B cell (primary cell): ENCODE results near the gene RMI2. TPM values are rescaled to one million over a fixed set of nuclear protein-coding genes. Genes with fewer than 3 reads are reported as not detected.

Experiments
- ATAC-seq: fragments of 200-7000 bp; cut with Tn5 transposase; one replicate; pipeline ENCODE4 v1.10.0; 2021; ENCODE audit warnings: low read depth, mild to moderate bottlenecking, moderate number of reproducible peaks, moderate library complexity
- CTCF ChIA-PET: fragments of 350-600 bp; sonication (Branson Sonifier 250); formaldehyde crosslinking; loops from one replicate; lab custom pipeline; 2021; ENCODE audit warnings: antibody characterized with exemption, inconsistent platforms; lab: Charles Lee
- POLR2A ChIA-PET: fragments of 350-600 bp; sonication (Branson Sonifier 250); formaldehyde crosslinking; loops from one replicate; lab custom pipeline; 2021; ENCODE audit warnings: antibody characterized with exemption; lab: Charles Lee
- DNase-seq: peaks from one replicate; pipeline ENCODE4 v3.0.0; 2013
- H2AFZ ChIP-seq: 2 replicates; pipeline ENCODE4 v1.6.1; 2012; ENCODE audit warnings: mild to moderate bottlenecking, low read depth, low read length; ENCODE audit not compliant: insufficient read depth, poor library complexity, severe bottlenecking
- H3K27ac ChIP-seq, 2 donors: 1 replicate in 1 of 2; 2 replicates in 1 of 2; pipeline ENCODE4 v1.5.1; 2012 to 2013; ENCODE audit warnings: low read length in 2 of 2, mild to moderate bottlenecking in 2 of 2, moderate library complexity in 1 of 2
- H3K27me3 ChIP-seq, 4 experiments: fragments of 200-600 bp in 1 of 4; sonication (generic) in 1 of 4; replicated peaks in 1 of 4; 1 replicate in 2 of 4; 2 replicates in 2 of 4; pipeline versions ENCODE4 v1.6.1 to v1.7.0; 2013 to 2016; ENCODE audit warnings: low read length in 3 of 4, mild to moderate bottlenecking in 2 of 4, mixed read lengths in 1 of 4, moderate library complexity in 1 of 4; ENCODE audit not compliant: insufficient read depth in 4 of 4, control insufficient read depth in 3 of 4; ENCODE audit errors: control extremely low read depth in 1 of 4
- H3K36me3 ChIP-seq, 2 experiments: replicated peaks in 1 of 2; 1 replicate in 1 of 2; 2 replicates in 1 of 2; pipeline versions ENCODE4 v1.6.1 to v1.7.1; 2013; ENCODE audit warnings: low read length in 1 of 2; ENCODE audit not compliant: insufficient read depth in 2 of 2, control insufficient read depth in 1 of 2; ENCODE audit errors: control extremely low read depth in 1 of 2, extremely low read depth in 1 of 2
- H3K4me1 ChIP-seq, 2 donors: fragments of 200-600 bp in 1 of 2; sonication (generic) in 1 of 2; 1 replicate in 1 of 2; 2 replicates in 1 of 2; pipeline versions ENCODE4 v1.5.1 to v1.6.1; 2013 to 2017; ENCODE audit warnings: low read length in 2 of 2; ENCODE audit not compliant: control insufficient read depth in 2 of 2, insufficient read depth in 2 of 2
- H3K4me2 ChIP-seq: replicated peaks from 2 replicates; pipeline ENCODE3; 2012; ENCODE audit warnings: mild to moderate bottlenecking, low read depth, low read length; ENCODE audit not compliant: poor library complexity, severe bottlenecking
- H3K4me3 ChIP-seq, 5 experiments: fragments of 200-600 bp in 1 of 5; sonication (generic) in 1 of 5; 1 replicate in 3 of 5; 2 replicates in 2 of 5; pipeline versions ENCODE4 v1.5.1 to v1.7.0; 2011 to 2016; ENCODE audit warnings: low read length in 4 of 5, mild to moderate bottlenecking in 4 of 5, low read depth in 2 of 5, control low read depth in 1 of 5, moderate library complexity in 1 of 5; ENCODE audit not compliant: insufficient read depth in 1 of 5; ENCODE audit errors: control extremely low read depth in 1 of 5, extremely low read depth in 1 of 5
- H3K79me2 ChIP-seq: fragments of 200-600 bp; sonication (generic); one replicate; pipeline ENCODE4 v1.6.0; 2016; ENCODE audit warnings: low read length; ENCODE audit not compliant: control insufficient read depth, insufficient read depth
- H3K9ac ChIP-seq: fragments of 200-600 bp; sonication (generic); 2 replicates; pipeline ENCODE4 v1.6.1; 2017; ENCODE audit warnings: mild to moderate bottlenecking, low read length, moderate library complexity
- H3K9me3 ChIP-seq, 3 donors: one replicate each; pipeline versions ENCODE4 v1.6.1 to v1.7.1; 2013; ENCODE audit warnings: low read length in 2 of 3; ENCODE audit not compliant: control insufficient read depth in 2 of 3, insufficient read depth in 1 of 3; ENCODE audit errors: control extremely low read depth in 1 of 3
- H4K20me1 ChIP-seq: 2 replicates; pipeline ENCODE4 v1.6.0; 2012; ENCODE audit warnings: mild to moderate bottlenecking, low read length; ENCODE audit not compliant: insufficient read depth, control insufficient read depth, poor library complexity, severe bottlenecking
- H3K27ac Mint-ChIP-seq: one replicate; pipeline ENCODE4 v1.8.0; 2021; ENCODE audit warnings: mixed read lengths
- H3K27me3 Mint-ChIP-seq: one replicate; pipeline ENCODE4 v1.8.0; 2021; ENCODE audit warnings: mixed read lengths
- H3K4me1 Mint-ChIP-seq: one replicate; pipeline ENCODE4 v1.8.0; 2021; ENCODE audit warnings: mixed read lengths
- H3K4me3 Mint-ChIP-seq: one replicate; pipeline ENCODE4 v1.8.0; 2021; ENCODE audit warnings: mixed read lengths
- H3K9me3 Mint-ChIP-seq: one replicate; pipeline ENCODE4 v1.8.0; 2022; ENCODE audit warnings: mixed read lengths; ENCODE audit not compliant: insufficient read depth
- EZH2 ChIP-seq: IDR thresholded peaks from 2 replicates; pipeline ENCODE4 v1.6.1; 2012; ENCODE audit warnings: borderline replicate concordance, low read depth, mild to moderate bottlenecking, moderate library complexity, low read length; ENCODE audit not compliant: insufficient read depth, poor library complexity, severe bottlenecking
- WGBS: methylation state at CpG from one replicate; pipeline ENCODE4 v1.1.5; 2013; ENCODE audit warnings: missing lambda C conversion rate; ENCODE audit not compliant: insufficient coverage; 5-methylcytosine and 5-hydroxymethylcytosine counted together
- intact Hi-C: fragments of 100-400 bp; cut with micrococcal nuclease; formaldehyde crosslinking; loops from one replicate; pipeline ENCODE4 v1.10.0; 2022
- polyA plus RNA-seq: library from polyadenylated mRNA; depleted of rRNA; stranded (reverse); fragments of >200 nt; gene quantifications from 2 replicates; pipeline ENCODE4 v1.2.3, GENCODE V29; 2012
- total RNA-seq, 2 donors: library from RNA; stranded (reverse); fragments of 120-200 nt in 1 of 2; gene quantifications; 1 replicate in 1 of 2; 2 replicates in 1 of 2; pipeline versions ENCODE4 v1.2.3 to v1.2.4, GENCODE V29; 2013 to 2022
- TF ChIP-seq, protein P1 (sequence below): fragments of 200-600 bp; IDR thresholded peaks from one replicate; pipeline ENCODE4 v1.8.0; 2022; ENCODE audit warnings: antibody characterized with exemption, mild to moderate bottlenecking

The RMI2 gene
- total and polyA plus RNA-seq, 2 donors (not counting 1 experiment from before 2014, with no cell fraction given), result 2.3 to 27.0 TPM

DNA sequence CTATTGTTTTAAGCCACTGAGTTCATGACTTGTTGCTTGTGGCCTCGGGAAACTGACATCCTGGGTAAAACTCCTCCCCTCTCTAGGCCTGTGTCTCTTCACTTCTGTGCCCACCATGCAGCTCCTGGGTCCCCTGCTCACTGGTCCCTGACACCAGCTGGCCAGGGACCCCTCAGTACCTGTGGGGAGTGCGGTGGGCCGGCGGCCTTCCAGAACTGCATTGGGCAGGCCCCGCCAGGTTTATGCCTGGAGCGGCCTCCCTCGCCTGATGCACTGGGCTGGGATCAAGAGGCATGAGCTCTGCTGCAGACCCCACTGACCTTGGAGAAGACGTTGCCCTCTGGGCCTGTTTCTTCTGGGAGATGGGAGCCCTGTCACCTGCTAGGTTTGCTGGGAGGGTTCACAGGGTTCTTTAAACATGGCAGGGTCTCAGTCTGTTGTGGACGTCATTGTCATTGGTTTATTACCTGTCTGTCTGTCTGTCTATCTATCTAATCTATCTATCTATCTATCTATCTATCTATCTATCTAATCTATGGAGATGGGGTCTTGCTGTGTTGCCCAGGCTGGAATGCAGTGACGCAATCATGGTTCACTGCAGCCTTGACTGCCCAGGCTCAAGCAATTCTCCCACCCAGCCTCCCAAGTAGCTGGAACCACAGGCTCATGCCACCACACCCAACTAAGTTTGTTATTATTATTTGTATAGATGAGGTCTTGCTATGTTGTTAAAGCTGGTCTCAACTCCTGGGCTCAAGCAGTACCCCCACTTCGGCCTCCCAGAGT lies 21.5 kb upstream of the RMI2 start:
- H3K9me3 ChIP-seq, result peaks cover 0 to 17% (median 3%) of the 10 kb centered on the region in 3 donors
- H3K79me2 ChIP-seq, result peaks cover 4% of the 10 kb centered on the region
- H3K4me1 ChIP-seq, result peaks cover 41 to 54% of the 10 kb centered on the region in 2 donors
- H3K4me2 ChIP-seq, result no peak overlapping the region
- ATAC-seq, result no peak
- H3K4me3 ChIP-seq, result no peak overlapping the region
- CTCF ChIA-PET, result interaction anchor here (2.4 kb wide), 1 partner anchor 13 kb away, joined by 8 read pairs; no protein-coding TSS in a partner anchor
- H3K27me3 ChIP-seq, result no peaks in the 10 kb centered on the region
- intact Hi-C loops, result no loop called here
- no peaks in the 10 kb centered on the region for H4K20me1 ChIP-seq
- no peak overlapping the region for H3K9ac ChIP-seq
- H2AFZ ChIP-seq, result no peak overlapping the region
- no peak for DNase-seq
- POLR2A ChIA-PET, result interaction anchor here (7.6 kb wide), 1 partner anchor 13 kb away, joined by 94 read pairs; no protein-coding TSS in a partner anchor
- Mint-ChIP-seq H3K4me3 (no peak overlapping the region), H3K27me3 (no peaks in the 10 kb centered on the region), H3K9me3 (no peaks in the 10 kb centered on the region), H3K27ac (no peak overlapping the region), H3K4me1 (peaks cover 46% of the 10 kb centered on the region)
- WGBS, result 94% methylated on average over 8 of the region's 11 CpGs
- H3K27ac ChIP-seq, result no peak overlapping the region
- TF ChIP-seq, protein P1, sequence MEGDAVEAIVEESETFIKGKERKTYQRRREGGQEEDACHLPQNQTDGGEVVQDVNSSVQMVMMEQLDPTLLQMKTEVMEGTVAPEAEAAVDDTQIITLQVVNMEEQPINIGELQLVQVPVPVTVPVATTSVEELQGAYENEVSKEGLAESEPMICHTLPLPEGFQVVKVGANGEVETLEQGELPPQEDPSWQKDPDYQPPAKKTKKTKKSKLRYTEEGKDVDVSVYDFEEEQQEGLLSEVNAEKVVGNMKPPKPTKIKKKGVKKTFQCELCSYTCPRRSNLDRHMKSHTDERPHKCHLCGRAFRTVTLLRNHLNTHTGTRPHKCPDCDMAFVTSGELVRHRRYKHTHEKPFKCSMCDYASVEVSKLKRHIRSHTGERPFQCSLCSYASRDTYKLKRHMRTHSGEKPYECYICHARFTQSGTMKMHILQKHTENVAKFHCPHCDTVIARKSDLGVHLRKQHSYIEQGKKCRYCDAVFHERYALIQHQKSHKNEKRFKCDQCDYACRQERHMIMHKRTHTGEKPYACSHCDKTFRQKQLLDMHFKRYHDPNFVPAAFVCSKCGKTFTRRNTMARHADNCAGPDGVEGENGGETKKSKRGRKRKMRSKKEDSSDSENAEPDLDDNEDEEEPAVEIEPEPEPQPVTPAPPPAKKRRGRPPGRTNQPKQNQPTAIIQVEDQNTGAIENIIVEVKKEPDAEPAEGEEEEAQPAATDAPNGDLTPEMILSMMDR, result no peak
- TF ChIP-seq EZH2, result no peak
- no peaks in the 10 kb centered on the region for H3K36me3 ChIP-seq
